NCI-H2227 treated with DMSO at 0.1 percent for 48 hours (cell line): ENCODE measurements around the gene GP1BB.

ENCODE experiments used
- DNase-seq: peaks from one replicate; lab custom pipeline; 2025; lab: John Stamatoyannopoulos, UW

Gene GP1BB

DNA sequence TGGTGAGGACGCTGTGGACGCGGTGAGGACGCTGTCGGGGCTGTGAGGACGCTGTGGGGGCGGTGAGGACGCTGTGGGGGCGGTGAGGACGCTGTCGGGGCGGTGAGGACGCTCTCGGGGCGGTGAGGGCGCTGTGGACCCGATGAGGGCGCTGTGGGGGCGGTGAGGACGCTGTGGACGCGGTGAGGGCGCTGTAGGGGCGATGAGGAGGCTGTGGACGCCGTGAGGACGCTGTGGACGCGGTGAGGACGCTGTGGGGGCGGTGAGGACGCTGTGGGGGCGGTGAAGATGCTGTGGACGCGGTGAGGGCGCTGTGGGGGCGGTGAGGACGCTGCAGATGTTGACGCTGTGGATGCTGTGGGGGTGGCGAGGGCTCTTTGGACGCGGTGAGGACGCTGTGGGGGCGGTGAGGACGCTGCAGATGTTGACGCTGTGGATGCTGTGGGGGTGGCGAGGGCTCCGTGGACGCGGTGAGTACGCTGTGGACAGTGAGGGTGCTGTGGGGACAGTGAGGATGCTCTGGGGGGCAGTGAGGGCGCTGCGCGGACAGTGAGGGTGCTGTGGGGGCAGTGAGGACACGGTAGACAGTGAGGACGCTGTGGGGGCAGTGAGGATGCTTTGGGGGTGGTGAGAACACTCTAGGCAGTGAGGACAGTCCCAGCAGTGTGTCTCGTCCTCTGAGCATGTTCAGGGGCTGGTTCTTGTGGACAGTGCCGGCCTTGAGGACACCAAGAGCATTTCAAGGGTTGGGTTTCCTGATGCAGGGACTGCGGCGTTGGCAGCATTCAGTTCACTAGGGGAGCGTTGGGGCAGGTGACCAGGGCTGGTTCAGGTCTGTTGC is 4.2 kb downstream of the GP1BB start:
- DNase-seq = no peak

DNA sequence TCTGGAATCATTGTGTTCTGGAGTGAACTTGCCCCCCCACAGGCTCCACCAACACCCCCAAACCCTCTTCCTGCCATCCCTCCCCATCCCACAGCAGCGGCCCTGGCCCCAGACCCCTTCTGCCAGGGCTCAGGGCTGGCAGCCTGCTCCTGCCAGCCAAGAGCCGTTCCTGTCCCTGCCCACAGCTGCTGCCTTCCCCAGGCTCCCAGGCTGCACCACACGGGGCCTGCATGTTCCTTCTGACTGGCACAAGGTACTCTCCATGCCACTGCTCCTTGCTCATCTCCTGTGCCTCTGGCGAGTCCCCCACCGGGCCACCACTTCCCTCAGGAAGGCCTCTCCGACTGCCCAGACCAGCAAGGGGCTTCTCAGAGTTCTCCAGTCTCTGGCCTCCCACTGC is 4.9 kb downstream of the GP1BB start:
- no peak for DNase-seq

DNA sequence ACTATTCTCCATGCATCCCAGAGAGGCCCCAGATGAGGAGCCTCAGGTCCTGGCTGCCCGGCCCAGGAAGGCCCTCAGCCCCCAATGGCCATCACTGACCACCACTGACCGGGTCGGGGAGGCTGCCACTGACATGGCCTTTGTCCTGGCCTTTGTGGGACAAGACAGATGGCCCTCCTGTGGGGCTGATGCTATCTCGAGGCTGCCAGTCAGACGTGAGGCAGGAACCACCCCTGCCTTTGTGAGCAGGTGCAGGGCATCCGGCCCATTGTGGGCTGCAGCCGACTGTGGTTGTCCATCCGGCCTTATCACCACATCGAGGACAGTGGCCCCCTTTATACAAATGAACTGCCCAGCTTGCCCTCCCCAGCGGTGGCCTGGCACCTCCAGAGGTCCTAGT is 5.5 kb downstream of the GP1BB start:
- no peak for DNase-seq

GRCh38 chr22:19729507-19729906 is 6.2 kb downstream of the GP1BB start:
- DNase-seq = no peak

DNA sequence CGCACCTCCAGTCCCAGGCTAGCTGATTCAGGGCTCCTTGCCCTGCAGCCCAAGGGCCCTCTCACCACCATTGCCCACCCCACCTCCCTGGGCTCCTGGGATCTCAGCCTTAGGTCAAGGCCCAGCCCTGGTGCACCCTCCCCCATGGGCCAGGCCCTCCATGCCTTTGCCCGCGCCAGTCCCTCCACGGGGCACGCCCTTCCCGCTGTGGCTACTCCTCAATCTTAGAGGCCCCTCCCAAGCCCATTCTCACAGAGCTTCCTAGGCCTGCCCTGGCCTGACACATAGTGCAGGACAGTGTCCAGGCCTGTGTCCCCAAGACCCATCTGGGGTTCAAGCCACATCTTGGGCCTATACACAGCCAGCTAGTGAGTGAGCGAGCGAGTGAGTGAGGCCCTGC is 6.9 kb downstream of the GP1BB start:
- no peak for DNase-seq

GRCh38 chr22:19730655-19731360 is 7.5 kb downstream of the GP1BB start:
- DNase-seq = peak; percentile 62

DNA sequence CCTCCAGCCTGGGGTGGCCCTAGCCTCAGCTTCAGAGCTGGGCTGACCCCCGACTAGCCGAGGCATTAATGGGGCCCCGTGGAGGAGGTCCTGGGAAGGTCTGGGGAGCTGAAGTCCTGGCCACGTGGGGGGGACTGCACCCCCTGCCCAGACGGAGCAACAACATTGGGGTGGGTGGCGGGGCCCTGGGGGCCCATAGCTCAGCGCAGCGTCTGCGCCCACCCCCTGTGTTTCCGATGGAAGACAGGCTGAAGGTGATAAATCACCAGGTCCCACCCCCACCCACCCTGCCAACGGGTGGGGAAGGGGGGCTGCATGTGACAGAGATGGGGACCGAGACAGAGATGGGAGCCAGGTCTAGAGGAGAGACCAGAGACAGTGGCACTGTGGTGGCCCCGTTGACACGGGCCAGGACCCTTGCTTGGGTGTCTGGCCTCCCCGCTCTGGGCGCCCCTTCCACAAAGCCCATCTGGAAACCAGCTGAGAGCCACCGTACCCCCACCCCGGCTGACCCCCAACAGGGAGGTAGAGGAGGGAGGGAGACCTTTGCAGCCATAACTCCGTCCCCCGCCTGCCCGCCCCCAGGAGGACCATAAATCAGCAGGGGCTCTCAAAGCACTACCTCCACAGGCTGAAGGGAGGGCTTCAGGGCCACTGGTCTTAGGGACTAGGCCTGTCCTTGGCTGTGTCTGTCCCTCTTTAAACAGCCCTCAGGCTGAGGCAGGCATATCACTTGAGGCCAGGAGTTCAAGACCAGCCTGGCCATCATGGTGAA is 8.2 kb downstream of the GP1BB start:
- DNase-seq = no peak

DNA sequence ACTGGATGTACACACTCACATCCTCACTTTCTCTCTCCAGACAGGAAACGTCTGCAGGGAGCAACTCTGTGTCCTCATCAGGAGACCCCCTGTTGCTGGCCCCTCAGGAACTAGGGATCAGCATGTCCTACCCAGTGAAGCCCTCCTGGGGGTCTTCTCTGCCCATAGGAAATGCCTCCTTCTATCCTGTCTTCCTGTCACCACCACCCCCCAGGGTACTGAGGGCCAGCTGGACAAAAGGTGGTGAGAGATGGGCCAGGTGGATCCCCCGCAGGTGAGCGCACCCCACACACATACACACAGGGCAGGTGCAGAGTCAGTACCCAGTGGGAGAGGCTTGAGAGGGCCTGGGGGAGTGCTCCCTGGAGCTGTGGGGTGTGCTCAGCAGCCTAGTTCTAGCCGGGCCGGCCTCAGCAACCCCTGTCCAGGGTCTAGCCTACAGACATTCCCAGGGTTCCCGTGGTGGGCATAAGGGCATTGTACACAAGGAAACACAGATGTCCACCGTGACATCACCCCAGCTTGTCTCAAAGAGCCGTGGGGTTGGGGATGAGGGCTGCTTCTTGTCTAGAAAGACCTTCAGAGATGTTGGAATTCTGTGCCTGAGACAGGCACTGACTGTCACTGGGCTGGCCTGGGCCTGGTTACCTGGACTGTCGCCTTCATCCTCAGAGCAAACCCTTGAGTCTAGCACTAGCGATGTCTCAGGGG is 9.2 kb downstream of the GP1BB start:
- no peak for DNase-seq

DNA sequence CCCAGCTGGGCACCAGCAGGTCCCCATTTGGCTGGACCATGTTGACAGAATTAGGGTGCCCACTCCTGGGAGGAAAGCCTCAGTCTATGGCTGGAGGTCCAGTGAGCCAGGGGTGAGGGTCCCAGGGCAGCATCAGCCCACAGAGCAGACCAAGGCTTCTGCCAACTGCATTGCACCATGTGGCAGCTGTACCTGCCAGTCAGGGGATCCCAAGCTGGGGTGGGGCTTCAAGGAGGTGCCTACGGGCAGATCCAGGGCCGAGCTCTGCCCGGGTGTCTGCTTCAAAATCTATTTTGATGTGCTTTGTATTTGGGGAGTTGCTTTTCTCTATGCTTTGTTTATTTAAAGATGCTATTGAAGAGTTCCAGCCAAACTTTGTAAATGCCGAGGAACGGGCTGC is 10.4 kb downstream of the GP1BB start:
- DNase-seq = no peak

GRCh38 chr22:19734163-19734562 is 10.8 kb downstream of the GP1BB start:
- no peak for DNase-seq

DNA sequence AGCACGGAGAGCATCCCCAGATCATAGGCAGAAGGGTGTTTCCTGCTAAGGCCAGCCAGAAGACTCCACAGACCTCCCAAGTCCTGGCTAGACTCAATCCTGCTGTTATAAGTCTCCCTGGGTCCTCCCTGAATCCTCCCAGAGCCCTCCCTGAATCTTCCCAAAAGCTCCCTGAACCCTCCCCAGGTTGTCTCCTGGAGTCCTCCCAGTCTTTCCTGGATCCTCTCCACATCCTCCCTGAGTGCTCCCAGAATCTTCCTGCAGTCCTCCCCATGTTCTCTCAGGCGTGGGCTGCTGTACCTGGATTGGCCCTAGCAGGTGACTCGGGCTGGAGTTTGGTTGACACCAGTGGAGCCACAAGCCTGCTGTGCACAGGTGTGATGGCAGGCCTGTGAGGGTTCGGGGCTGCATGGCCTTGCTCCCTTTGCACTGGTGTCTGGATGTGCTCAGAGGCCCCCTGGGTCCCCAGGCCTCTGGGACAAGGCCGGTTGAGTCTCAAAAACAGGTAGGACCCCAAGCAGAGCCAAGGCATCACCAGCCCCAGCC is 11.6 kb downstream of the GP1BB start:
- DNase-seq = no peak

DNA sequence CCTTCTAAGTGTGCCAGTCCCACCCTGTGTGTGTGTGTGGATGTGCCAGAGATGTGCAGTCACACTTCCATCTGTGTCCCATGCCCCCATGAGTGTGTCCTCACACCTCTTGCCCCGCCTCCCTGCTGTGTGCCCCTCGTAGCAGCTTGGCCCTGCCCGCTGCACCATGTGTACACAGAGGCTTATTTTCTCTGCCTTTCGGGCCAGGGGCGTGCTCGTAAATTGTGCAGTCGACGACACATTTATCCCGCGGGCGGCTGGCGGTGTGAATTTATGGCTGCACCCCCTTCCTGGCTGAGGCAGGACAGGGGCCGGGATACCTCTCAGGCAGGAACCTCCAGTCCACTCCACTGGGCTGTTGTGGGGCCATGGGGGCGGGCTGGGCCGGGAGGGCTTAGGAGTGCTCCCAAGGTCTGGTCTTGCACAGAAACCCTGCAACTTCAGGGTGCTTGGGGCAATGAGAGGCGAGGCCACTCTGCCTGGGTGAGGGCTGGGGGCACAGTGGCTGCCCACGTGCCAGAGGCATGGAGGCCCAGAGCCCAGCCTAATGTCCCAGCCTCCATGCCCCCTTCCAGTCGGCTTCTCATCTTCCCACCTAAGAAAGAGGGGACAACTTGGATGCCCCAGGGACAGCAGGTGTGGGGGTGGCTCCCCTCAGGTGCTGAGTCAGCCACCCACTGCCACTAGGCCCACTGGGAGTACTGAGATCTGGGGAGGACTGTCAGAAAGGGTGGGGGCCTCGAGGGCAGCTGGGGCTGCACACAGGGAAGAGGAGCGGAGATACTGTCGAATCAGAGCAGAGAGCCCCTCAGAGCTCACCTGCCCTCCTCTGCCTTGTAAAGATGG is 12.5 kb downstream of the GP1BB start:
- no peak for DNase-seq

- DNase-seq = no peak
These were observed 14.7 kb downstream of the GP1BB start for GRCh38 chr22:19737846-19738663.

GRCh38 chr22:19738664-19739447 is 15.5 kb downstream of the GP1BB start:
- no peak for DNase-seq

- DNase-seq = no peak
These were observed 16.1 kb downstream of the GP1BB start for GRCh38 chr22:19739448-19739895.

DNA sequence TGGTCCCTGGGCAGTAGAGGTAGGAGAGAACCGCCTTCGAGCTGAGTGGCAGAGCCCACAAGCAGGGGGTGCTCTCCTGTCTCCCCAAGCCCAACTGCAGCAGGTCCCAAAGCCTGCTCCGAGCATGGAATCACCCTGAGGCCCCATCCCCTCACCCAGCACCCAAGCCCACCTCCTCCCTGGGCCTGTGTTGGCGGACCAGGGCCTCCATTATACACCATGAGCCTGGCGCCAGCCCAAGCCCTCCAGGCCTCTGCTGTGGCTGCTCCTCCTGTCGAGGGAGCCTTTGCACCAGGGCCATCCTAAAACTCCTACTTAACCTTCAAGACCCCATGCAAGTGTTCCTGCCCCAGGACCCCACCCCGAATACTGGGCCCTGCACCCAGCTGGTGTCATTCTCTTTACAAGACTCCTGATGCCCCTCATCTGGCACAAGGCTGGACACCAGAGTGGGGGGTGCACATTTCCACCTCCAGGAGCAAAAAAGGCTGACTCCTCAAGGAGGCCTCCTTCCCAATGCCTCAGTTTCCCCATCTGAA is 16.6 kb downstream of the GP1BB start:
- DNase-seq = no peak

- no peak for DNase-seq
These were observed 17.2 kb downstream of the GP1BB start for GRCh38 chr22:19740586-19740985.

- DNase-seq = no peak
These were observed 17.7 kb downstream of the GP1BB start for GRCh38 chr22:19741053-19741452.
